Measurements from ENCODE around the gene GRIA1. TPM values are rescaled to one million over a fixed set of nuclear protein-coding genes. Genes with fewer than 3 reads are reported as not detected.

The GRIA1 gene
- total RNA-seq, 1 experiment from 2014 or later, result not detected

- TF ChIP-seq TCF7L2 (IDR thresholded peaks at IDR 0.05; ENCODE audit: low read depth, low read length) (no peak), SIN3A (IDR thresholded peaks at IDR 0.05; ENCODE audit: borderline replicate concordance, insufficient read depth, low read depth, low read length) (no peak), CTCF (IDR thresholded peaks at IDR 0.05) (no peak), REST (IDR thresholded peaks at IDR 0.05; ENCODE audit: insufficient read depth in 1 of 2, low read depth in 2 of 2, low read length in 1 of 2) (no peak), POLR2AphosphoS5 (IDR thresholded peaks at IDR 0.05; ENCODE audit: low read depth, low read length) (no peak)
- ChIA-PET CTCF (no interaction called here), POLR2A (no interaction called here)
- no peak overlapping the region for H3K4me3 ChIP-seq (ENCODE audit: low read depth in 2 of 2, low read length in 2 of 2)
- H3K4me1 ChIP-seq (ENCODE audit: control insufficient read depth, insufficient read depth, low read length), result no peaks in the 10 kb centered on the region
- no peak for ATAC-seq
- no peaks in the 10 kb centered on the region for H3K27me3 ChIP-seq (ENCODE audit: control insufficient read depth, insufficient read depth, low read length)
- no peaks in the 10 kb centered on the region for H3K9me3 ChIP-seq (ENCODE audit: control insufficient read depth, insufficient read depth, low read depth, low read length)
- H3K36me3 ChIP-seq (ENCODE audit: control insufficient read depth, insufficient read depth, low read length), result no peaks in the 10 kb centered on the region
- no TSS peak for BruUV-seq (replicated peaks)
- in situ Hi-C loops (cut with HindIII; ENCODE audit: low pct_unique_long_range_greater_than_20kb, low sequenced_read_pairs), result no loop called here
- DNase-seq (ENCODE audit: low read depth, low spot score), result no peak
- no peak overlapping the region for H3K27ac ChIP-seq (ENCODE audit: low read length)
- intact Hi-C loops (cut with micrococcal nuclease; ENCODE audit: unreplicated experiment), result no loop called here
Observed at GRCh38 chr5:153463806-153464205, 26.7 kb upstream of the GRIA1 start.

GRCh38 chr5:153467546-153467945 lies 22.9 kb upstream of the GRIA1 start:
- no peaks in the 10 kb centered on the region for H3K36me3 ChIP-seq (ENCODE audit: control insufficient read depth, insufficient read depth, low read length)
- no TSS peak for BruUV-seq (replicated peaks)
- TF ChIP-seq SIN3A (IDR thresholded peaks at IDR 0.05; ENCODE audit: borderline replicate concordance, insufficient read depth, low read depth, low read length) (no peak), CTCF (IDR thresholded peaks at IDR 0.05) (no peak), REST (IDR thresholded peaks at IDR 0.05; ENCODE audit: insufficient read depth in 1 of 2, low read depth in 2 of 2, low read length in 1 of 2) (no peak), POLR2AphosphoS5 (IDR thresholded peaks at IDR 0.05; ENCODE audit: low read depth, low read length) (no peak), TCF7L2 (IDR thresholded peaks at IDR 0.05; ENCODE audit: low read depth, low read length) (no peak)
- H3K27me3 ChIP-seq (ENCODE audit: control insufficient read depth, insufficient read depth, low read length), result no peaks in the 10 kb centered on the region
- in situ Hi-C loops (cut with HindIII; ENCODE audit: low pct_unique_long_range_greater_than_20kb, low sequenced_read_pairs) (no loop called here), intact Hi-C loops (cut with micrococcal nuclease; ENCODE audit: unreplicated experiment) (no loop called here)
- ChIA-PET POLR2A (no interaction called here), CTCF (no interaction called here)
- H3K9me3 ChIP-seq (ENCODE audit: control insufficient read depth, insufficient read depth, low read depth, low read length), result no peaks in the 10 kb centered on the region
- H3K4me3 ChIP-seq (ENCODE audit: low read depth in 2 of 2, low read length in 2 of 2), result no peak overlapping the region
- H3K4me1 ChIP-seq (ENCODE audit: control insufficient read depth, insufficient read depth, low read length), result no peaks in the 10 kb centered on the region
- no peak for ATAC-seq
- no peak for DNase-seq (ENCODE audit: low read depth, low spot score)
- H3K27ac ChIP-seq (ENCODE audit: low read length), result no peak overlapping the region
